PFSK-1 (cell line): ENCODE results near the gene POLL.

ENCODE experiments used
- POLR2AphosphoS5 ChIP-seq: IDR thresholded peaks from 2 replicates; pipeline ENCODE4 v1.6.1; 2012; ENCODE audit warnings: low read depth, mild to moderate bottlenecking, control low read depth, low read length, moderate library complexity
- SIN3A ChIP-seq: IDR thresholded peaks from 2 replicates; pipeline ENCODE4 v1.6.1; 2012; ENCODE audit warnings: mild to moderate bottlenecking, low read length, moderate library complexity, borderline replicate concordance; ENCODE audit not compliant: insufficient read depth

GRCh38 chr10:101565936-101566332, 22.1 kb downstream of the POLL start:
- TF ChIP-seq POLR2AphosphoS5 (no peak), SIN3A (no peak)
